Kidney (tissue), 14 donors: Measurements from ENCODE around the gene DYRK3. TPM values are rescaled to one million over a fixed set of nuclear protein-coding genes. Genes with fewer than 3 reads are reported as not detected.

ENCODE experiments used
- DNase-seq, 5 donors: peaks; one replicate each; pipeline ENCODE4 v3.0.0-alpha.2; 2013 to 2020
- FAIRE-seq: peaks from 2 replicates; lab custom pipeline; 2012; peaks lifted over from hg19 to GRCh38; lab: Jason Lieb, UNC
- H3K27ac ChIP-seq, 2 donors: one replicate each; pipeline ENCODE4 v1.7.0; 2013; ENCODE audit warnings: low read depth in 2 of 2, low read length in 2 of 2, inconsistent platforms in 1 of 2
- H3K27me3 ChIP-seq: one replicate; pipeline ENCODE4 v1.7.1; 2013; ENCODE audit warnings: low read length, inconsistent platforms; ENCODE audit not compliant: control insufficient read depth, insufficient read depth
- H3K36me3 ChIP-seq, 3 donors: one replicate each; pipeline versions ENCODE4 v1.7.0 to v1.7.1; 2013; ENCODE audit warnings: low read length in 3 of 3, control low read depth in 1 of 3, inconsistent platforms in 1 of 3; ENCODE audit not compliant: insufficient read depth in 3 of 3, control insufficient read depth in 2 of 3
- H3K4me1 ChIP-seq, 3 donors: one replicate each; pipeline versions ENCODE4 v1.7.0 to v1.7.1; 2013; ENCODE audit warnings: low read length in 3 of 3, inconsistent platforms in 1 of 3, low read depth in 1 of 3; ENCODE audit not compliant: control insufficient read depth in 2 of 3, insufficient read depth in 2 of 3
- H3K4me3 ChIP-seq, 3 donors: one replicate each; pipeline versions ENCODE4 v1.7.0 to v1.8.1; 2013; ENCODE audit warnings: low read length in 3 of 3, control low read depth in 1 of 3, inconsistent platforms in 1 of 3
- H3K9ac ChIP-seq, 3 donors: one replicate each; pipeline versions ENCODE4 v1.7.0 to v1.7.1; 2013; ENCODE audit warnings: low read length in 3 of 3, control low read depth in 1 of 3, inconsistent platforms in 1 of 3
- H3K9me3 ChIP-seq, 3 donors: one replicate each; pipeline versions ENCODE4 v1.7.0 to v1.7.1; 2013; ENCODE audit warnings: low read length in 3 of 3, control low read depth in 1 of 3, inconsistent platforms in 1 of 3; ENCODE audit not compliant: control insufficient read depth in 2 of 3, insufficient read depth in 1 of 3
- intact Hi-C: fragments of 100-400 bp; cut with DNase I; formaldehyde crosslinking; loops from one replicate; pipeline ENCODE4 v1.11.1; 2022
- polyA plus RNA-seq: library from polyadenylated mRNA; stranded (reverse); fragments of 350-450 nt; fragmentation: Illumina TruSeq; extraction: RNeasy Lipid Tissue Mini Kit (QIAGEN cat#74804); gene quantifications from one replicate; pipeline ENCODE4 v1.2.3, GENCODE V29; 2014; ENCODE audit warnings: low read depth, low replicate concordance; ENCODE audit not compliant: insufficient read depth
- total RNA-seq: library from RNA; stranded (reverse); fragmentation: NEBNext Ultra II Directional; extraction: Animal tissue kit (Norgen Biotek cat#: 25700); gene quantifications from one replicate; pipeline ENCODE4 v1.2.1, GENCODE V29; 2021
- TF ChIP-seq, protein P1 (sequence below): IDR thresholded peaks from 3 replicates; pipeline ENCODE4 v1.5.1; 2012; ENCODE audit warnings: mild to moderate bottlenecking, moderate library complexity, borderline replicate concordance; ENCODE audit not compliant: insufficient read depth; ENCODE audit errors: extremely low read depth
- donor health status: control.
- donor health status: control.
- donor health status: control.
- donor health status: control.
- donor health status: control.
- donor health status: DM: yes; HTN: yes; CAD: no.
- donor health status: Normal renal cell carcinoma (clear cell type).

The DYRK3 gene
- total and polyA plus RNA-seq, 2 donors from 2014 or later, result 3.5 to 12.7 TPM

DNA sequence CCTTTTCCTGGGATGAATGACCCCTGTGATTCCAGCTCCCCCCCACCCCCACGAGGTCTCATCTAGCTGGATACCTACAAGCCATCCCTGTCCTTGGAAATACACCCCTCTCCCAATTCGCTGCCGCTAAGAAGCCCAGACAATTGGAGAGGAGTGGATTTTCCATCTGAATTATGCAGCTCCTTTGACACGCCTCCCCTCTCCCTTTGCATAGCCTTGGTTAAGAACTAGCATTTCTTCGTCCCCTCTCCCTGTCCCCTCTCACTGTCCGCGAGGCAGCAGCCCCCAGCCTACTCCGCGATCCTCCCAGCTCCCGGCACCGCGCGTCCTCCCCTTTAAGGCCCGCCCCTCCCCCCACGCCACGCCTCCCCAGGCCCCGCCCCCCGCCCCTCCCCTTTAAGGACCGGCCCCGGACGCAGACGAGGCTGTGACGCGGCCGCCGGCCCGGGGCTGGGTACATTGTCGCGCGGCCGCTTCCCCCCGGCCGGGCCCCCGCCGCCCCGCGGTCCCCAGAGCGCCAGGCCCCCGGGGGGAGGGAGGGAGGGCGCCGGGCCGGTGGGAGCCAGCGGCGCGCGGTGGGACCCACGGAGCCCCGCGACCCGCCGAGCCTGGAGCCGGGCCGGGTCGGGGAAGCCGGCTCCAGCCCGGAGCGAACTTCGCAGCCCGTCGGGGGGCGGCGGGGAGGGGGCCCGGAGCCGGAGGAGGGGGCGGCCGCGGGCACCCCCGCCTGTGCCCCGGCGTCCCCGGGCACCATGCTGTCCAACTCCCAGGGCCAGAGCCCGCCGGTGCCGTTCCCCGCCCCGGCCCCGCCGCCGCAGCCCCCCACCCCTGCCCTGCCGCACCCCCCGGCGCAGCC, 49.4 kb downstream of the DYRK3 start, which contains the start of gene MAPKAPK2:
MAPKAPK2 (plus strand) TSS at position 428 of the 856 bp plus-strand sequence; CDS start at position 753, 325 bp downstream.
- Histone ChIP-seq H3K9ac (peak within 1 kb of the TSS; percentile 31 to 94 (median 75)), H3K4me1 (peaks cover 2 to 30% (median 23%) of the 10 kb centered on the region in 3 donors), H3K27me3 (no peaks in the 10 kb centered on the region), H3K27ac (peak within 1 kb of the TSS; percentile 91 to 95), H3K4me3 (peak within 1 kb of the TSS; percentile 76 to 91 (median 86)), H3K9me3 (no peaks in the 10 kb centered on the region), H3K36me3 (no peaks in the 10 kb centered on the region)
- DNase-seq, result peak; percentile 73 to 93 (median 87)
- TF ChIP-seq, protein P1, sequence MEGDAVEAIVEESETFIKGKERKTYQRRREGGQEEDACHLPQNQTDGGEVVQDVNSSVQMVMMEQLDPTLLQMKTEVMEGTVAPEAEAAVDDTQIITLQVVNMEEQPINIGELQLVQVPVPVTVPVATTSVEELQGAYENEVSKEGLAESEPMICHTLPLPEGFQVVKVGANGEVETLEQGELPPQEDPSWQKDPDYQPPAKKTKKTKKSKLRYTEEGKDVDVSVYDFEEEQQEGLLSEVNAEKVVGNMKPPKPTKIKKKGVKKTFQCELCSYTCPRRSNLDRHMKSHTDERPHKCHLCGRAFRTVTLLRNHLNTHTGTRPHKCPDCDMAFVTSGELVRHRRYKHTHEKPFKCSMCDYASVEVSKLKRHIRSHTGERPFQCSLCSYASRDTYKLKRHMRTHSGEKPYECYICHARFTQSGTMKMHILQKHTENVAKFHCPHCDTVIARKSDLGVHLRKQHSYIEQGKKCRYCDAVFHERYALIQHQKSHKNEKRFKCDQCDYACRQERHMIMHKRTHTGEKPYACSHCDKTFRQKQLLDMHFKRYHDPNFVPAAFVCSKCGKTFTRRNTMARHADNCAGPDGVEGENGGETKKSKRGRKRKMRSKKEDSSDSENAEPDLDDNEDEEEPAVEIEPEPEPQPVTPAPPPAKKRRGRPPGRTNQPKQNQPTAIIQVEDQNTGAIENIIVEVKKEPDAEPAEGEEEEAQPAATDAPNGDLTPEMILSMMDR, result no peak
- no peak for FAIRE-seq
- intact Hi-C loops, result no loop called here

DNA sequence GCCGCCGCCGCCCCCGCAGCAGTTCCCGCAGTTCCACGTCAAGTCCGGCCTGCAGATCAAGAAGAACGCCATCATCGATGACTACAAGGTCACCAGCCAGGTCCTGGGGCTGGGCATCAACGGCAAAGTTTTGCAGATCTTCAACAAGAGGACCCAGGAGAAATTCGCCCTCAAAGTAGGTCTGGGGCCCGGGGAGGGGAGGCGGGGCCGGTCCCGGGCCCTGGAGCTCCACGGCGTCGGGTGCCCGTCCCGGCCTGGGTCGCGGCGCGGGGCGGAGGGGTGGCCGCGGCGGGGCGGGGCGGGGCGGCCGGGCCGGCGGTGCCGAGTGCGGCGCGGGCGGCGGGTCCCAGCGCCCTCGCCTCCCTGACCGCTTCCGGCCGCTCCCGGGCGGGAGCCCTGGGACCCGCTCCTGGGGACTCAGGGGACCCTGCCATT, 50.0 kb downstream of the DYRK3 start:
- no peaks in the 10 kb centered on the region for H3K27me3 ChIP-seq
- H3K9ac ChIP-seq, result peak overlapping the region; percentile 31 to 94 (median 75)
- no peaks in the 10 kb centered on the region for H3K36me3 ChIP-seq
- TF ChIP-seq, protein P1, result no peak
- DNase-seq, result peak in 4 of 5 donors; percentile 49 to 81 (median 72)
- H3K9me3 ChIP-seq, result no peaks in the 10 kb centered on the region
- peak overlapping the region; percentile 76 to 91 (median 86) for H3K4me3 ChIP-seq
- H3K27ac ChIP-seq, result peak overlapping the region; percentile 91 to 95
- intact Hi-C loops, result no loop called here
- H3K4me1 ChIP-seq, result peaks cover 2 to 37% (median 29%) of the 10 kb centered on the region in 3 donors
- FAIRE-seq, result no peak

DNA sequence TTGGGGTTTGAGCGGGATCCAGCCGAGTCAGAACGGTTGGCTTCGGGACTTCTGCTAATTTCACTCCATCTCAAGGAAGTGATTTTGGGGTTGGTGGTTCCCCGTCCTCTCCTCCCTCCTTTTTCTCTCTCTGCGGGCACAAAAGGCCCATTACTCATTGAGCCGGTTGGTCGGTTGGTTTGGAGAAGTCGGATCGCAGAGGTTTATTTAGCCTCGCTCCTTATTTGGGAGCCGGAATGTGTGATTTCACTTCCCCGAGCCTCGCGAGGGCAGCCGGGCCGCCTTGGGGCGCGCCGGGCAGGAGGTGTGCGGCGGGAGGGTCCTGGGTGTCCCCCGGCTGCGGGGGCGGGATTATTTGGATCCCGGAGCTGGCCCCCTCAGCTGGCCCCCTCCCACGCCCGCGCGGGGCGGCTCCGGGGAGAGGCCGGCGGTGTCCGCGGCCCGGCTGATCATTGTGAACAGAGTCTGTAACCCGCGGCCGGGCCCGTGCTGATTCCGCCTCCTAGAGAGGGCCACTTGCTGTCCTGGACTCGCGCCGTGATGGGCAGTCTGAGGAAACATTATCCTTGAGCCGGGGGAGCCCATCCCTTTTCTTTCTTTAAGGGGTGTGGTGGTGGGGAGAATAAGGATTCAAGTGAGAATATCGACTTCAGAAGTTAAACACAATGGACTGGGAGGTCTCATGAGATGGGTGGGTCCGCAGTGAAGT, 50.6 kb downstream of the DYRK3 start:
- Histone ChIP-seq H3K27ac (peak overlapping the region; percentile 91 to 95), H3K4me3 (peak overlapping the region; percentile 76 to 91 (median 86)), H3K27me3 (no peaks in the 10 kb centered on the region), H3K36me3 (no peaks in the 10 kb centered on the region), H3K9ac (peak overlapping the region; percentile 52 to 94 (median 75)), H3K9me3 (no peaks in the 10 kb centered on the region), H3K4me1 (peaks cover 2 to 42% (median 35%) of the 10 kb centered on the region in 3 donors)
- DNase-seq, result peak; percentile 60 to 89 (median 80)
- no peak for FAIRE-seq
- intact Hi-C loops, result no loop called here
- TF ChIP-seq, protein P1, result no peak
